Stimulated activated CD4-positive, alpha-beta T cell treated with anti-CD3 and anti-CD28 coated beads, Interleukin-12 subunit alpha, Interleukin-12 subunit beta, amount 100 ng/mL, for 48 hours (primary cell): ENCODE measurements around the gene BMP3.

Experiments used
- DNase-seq, 3 donors: peaks; one replicate each; pipeline ENCODE4 v3.0.0-alpha.2; 2020; ENCODE audit warnings: low read depth in 2 of 3, low spot score in 1 of 3

BMP3 gene

DNA sequence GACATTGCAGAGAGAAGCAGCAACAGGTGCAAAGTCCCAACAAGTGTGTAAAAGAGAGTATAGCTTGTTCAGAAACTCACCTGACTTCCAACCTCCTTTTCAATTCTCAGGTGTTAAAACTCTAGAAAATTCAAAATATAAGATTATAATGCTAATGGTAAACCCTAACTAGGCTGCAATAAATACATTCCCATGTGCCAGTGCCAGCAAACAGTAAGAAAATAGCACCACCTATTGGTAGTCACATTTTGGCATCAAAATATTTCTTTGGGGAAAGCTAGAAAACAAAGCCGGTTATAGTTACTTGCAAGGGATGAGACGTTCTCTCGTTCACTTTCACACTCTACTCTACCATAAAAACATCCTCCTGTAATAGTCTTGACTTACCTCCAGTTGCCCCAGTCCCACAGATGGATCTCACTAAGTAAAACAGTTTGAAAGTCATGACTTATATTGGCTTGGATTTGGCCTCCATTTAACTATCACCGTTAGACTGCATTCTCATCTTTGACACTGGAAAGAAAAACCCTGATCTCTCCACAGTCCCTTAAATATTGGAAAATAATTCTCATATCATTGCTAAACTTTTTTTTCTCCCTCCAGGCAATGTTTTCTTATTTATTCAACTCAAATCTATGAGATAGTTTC, 9.6 kb downstream of the BMP3 start:
- DNase-seq = peak in 1 of 3 donors; percentile 8

DNA sequence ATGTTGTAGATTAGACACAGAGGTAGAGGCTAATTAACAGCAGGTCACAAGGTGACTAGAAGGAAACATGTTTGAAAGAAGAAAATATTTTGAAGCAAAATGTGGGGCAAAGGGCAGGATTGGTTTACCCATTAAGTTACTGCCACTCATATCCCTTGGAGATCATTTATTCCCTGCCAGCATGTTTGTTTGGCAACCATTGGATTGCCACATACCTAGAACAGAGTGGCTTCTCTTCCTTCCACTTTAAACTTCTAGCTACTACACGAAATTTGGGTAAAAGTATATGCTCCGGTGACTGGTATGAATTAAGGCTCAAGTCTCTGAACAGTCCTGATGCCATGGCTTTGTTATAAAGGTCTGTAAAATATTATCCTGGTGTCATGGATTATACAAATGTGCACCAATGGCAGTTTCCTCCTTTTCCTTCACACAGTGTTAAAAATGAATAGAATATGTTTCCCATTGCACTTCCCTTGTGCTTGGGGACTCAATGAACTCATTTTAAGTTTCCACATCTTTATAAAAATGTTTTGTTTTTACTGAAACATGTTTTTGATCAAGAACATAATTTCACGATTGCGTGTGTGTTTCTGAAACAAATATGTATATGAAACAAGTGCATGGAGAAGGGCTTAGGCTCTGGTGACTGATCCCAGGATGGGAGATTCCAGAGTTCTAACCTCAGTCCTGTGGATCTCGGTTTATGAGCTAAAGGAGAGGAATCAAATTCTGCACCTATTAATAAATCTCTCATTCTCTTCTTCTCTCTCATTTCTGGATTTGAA, 12.3 kb downstream of the BMP3 start:
- DNase-seq = no peak

DNA sequence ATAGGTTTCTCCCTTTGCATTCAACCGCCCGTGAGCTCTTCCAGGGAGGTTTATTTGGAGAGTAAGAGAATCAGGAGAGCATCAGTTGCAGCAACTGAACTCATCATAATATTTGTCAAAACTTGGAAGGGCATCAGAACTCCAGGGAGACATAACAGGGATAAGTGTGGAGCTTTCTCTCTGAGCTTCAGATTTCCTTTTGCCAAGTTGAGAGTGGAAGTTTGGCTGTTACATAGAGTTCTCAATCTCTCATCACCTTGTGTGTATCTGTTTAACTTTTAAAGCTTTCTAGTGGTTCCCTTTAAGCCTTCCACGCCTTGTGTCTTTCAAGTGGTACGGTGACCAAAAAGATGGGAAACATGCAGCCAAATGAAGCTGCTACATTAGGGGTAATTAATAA, 18.8 kb downstream of the BMP3 start:
- DNase-seq = no peak

- no peak for DNase-seq
These were observed 19.4 kb downstream of the BMP3 start for GRCh38 chr4:81049907-81050306.

GRCh38 chr4:81052119-81053068, 21.9 kb downstream of the BMP3 start:
- DNase-seq = peak in 2 of 3 donors; percentile 19 to 39

- no peak for DNase-seq
These were observed 28.1 kb downstream of the BMP3 start for GRCh38 chr4:81058621-81059020.

DNA sequence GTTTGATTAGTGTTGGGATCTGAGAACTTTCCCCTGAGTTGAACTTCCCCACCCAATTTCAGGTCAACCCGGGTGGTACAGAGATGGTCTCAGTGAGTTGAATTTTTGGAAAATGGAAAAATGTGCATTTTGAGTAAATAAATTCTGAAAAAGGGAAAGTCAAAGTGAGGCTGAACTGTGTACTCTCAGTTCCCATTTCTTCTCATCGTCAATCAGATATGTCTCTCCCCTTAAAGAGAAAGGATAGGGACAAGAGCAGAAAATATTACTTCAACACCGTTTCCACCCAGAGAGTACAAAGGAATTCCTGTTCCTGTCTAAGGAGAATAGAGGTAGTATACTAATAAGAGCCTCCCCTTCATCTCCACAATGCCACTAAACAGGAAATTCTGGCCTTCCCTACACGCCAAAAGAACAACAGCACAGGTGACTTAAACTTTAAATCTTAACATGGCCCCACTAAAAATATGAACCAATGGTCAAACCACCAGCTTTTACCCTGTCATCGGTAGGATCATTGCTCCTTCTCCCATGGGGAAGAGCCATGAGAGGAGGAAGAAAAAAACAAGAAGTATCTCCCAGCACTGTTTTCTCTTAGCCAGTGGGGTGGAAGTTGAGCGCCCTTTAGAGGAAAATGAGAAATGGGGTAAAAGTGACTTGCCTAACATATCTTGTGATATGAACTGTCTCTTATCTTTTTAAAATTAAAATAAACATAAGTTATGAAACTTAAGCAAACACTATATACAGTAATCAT, 30.3 kb downstream of the BMP3 start:
- DNase-seq = no peak

- DNase-seq = no peak
These were observed 30.8 kb downstream of the BMP3 start for GRCh38 chr4:81061344-81061730.

GRCh38 chr4:81062001-81062400, 31.5 kb downstream of the BMP3 start:
- DNase-seq = no peak

- DNase-seq = no peak
These were observed 34.9 kb downstream of the BMP3 start for GRCh38 chr4:81065446-81065845.

GRCh38 chr4:81069706-81070331, 39.3 kb downstream of the BMP3 start:
- peak; percentile 25 to 62 (median 26) for DNase-seq

DNA sequence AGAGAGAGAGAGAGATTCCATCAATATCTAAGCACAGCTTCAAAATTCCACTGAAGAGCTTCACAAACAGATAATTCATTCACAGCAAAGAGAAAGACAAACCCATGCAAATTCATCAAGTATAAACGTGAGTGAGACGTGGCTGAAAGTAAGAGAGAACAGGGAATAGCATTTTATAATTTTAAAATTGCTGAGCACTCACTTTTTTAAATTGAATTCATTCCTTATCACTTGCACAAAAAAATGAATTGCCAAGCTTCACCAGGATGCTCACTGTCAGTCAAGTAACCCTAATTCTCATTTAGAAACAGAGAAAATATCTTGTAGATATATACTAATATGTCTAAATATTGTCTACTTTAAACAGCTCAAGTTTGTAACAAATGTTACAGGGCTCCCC, 40.5 kb downstream of the BMP3 start:
- DNase-seq = no peak

DNA sequence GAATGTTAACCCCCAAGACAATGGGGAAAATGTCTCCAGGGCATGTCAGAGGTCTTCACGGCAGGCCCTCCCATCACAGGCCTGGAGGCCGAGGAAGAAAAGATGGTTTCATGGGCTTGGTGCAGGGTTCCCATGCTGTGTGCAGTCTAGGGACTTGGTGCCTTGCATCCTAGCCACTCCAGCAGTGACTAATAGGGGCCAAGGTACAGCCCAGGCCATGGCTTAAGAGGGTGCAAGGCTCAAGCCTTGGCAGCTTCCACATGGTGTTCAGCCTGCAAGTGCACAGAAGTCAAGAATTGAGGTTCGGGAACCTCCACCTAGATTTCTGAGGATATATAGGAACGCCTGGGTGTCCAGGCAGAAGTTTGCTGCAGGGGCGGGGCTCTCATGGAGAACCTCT, 50.6 kb downstream of the BMP3 start:
- no peak for DNase-seq

- no peak for DNase-seq
These were observed 53.5 kb downstream of the BMP3 start for GRCh38 chr4:81084029-81084428.

- no peak for DNase-seq
These were observed 54.1 kb downstream of the BMP3 start for GRCh38 chr4:81084634-81085033.

- DNase-seq = no peak
These were observed 54.8 kb downstream of the BMP3 start for GRCh38 chr4:81085291-81085690.

DNA sequence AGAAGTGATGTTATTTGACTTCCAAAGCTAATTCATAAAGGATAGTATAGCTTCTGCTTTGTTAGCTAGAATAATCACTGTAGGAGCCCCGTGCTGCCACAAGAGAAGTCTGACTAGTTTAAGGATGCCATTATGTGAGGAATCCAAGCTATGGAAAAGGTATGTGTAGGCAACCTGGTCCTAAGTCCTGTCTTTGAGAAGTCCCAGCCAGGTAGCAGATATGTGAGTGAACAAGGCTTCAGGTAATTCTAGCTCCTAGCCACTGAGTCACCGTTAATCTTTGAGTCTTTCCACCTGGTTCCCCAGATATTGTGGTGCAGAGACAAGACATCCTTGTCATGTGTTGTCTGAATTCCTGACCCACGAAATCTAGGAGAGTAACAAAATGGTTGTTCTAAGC, 55.5 kb downstream of the BMP3 start:
- no peak for DNase-seq

DNA sequence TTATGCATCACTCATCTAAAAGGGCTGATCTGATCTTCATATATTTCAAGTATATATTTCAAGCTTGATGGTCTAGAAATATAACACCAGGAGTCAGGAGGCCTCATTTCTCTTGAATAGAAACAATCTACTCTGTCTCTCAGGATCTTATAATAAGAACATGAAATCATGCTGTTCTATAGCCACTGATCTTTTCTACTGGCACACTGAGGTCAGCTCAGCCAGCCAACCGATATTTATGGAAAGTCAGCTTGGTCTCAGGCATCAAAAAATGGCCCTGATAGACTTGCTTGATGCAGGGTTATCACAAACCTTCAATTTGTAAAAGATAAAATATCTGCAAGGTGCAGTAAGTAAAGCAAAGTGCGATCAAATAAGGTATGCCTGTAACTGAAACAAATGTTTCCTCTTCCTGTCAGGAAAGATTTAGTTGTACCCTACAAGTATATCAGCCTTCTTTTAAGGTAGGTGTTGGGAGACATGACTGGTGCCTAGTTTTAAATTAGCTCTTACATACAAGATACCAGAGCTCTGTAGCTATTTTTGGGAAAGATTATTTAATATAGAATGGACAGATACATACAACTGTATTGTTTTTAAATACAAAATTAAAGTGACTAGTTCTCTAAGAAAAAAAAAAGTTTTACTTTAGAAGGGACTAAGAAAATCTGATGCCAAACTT, 63.4 kb downstream of the BMP3 start:
- no peak for DNase-seq

DNA sequence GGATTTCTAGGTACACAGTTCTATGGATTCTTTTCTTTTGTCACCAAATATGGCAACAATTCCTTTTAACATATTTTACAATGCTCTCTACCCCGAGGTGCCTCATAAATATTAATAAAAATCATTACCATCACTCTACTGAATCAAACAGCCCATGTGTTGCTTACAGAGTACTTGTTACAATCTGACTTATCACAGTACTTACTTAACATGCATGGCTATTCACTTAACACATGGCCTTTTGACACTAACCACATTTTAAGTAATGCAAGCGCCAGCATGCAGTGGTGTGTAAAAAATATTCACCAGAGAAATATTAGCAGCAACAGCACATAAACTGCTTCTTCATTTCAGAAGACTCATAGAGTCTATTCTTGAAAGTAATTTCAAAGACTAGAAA, 64.9 kb downstream of the BMP3 start:
- no peak for DNase-seq

- no peak for DNase-seq
These were observed 66.1 kb downstream of the BMP3 start for GRCh38 chr4:81096566-81096965.
